Peyer's patch (tissue), 4 donors: Measurements from ENCODE around the gene DPYD. TPM values are rescaled to one million over a fixed set of nuclear protein-coding genes. Genes with fewer than 3 reads are reported as not detected.
"Not testable (repeated sequence)": the region's sequence is repeated elsewhere in the genome, so short reads cannot be mapped to it uniquely, and the experiment has no call there.

Experiments
- DNase-seq, 3 donors: peaks; one replicate each; pipeline ENCODE4 v3.0.0-alpha.2; 2017 to 2019
- H3K27ac ChIP-seq, 4 donors: fragments of 200-600 bp; sonication (generic); one replicate each; pipeline ENCODE4 v1.5.1; 2016 to 2019
- H3K27me3 ChIP-seq, 2 donors: fragments of 200-600 bp; sonication (generic); one replicate each; pipeline ENCODE4 v1.5.1; 2019
- H3K36me3 ChIP-seq, 3 donors: fragments of 200-600 bp; sonication (generic); one replicate each; pipeline ENCODE4 v1.5.1; 2016 to 2019
- H3K4me1 ChIP-seq, 4 donors: fragments of 200-600 bp; sonication (generic); one replicate each; pipeline ENCODE4 v1.5.1; 2016 to 2019
- H3K4me3 ChIP-seq, 4 donors: fragments of 200-600 bp; sonication (generic); 1 replicate in 3 of 4; 2 replicates in 1 of 4; pipeline ENCODE4 v1.5.1; 2016 to 2019; ENCODE audit warnings: mild to moderate bottlenecking in 1 of 4
- H3K9me3 ChIP-seq, 4 donors: fragments of 200-600 bp; sonication (generic); one replicate each; pipeline ENCODE4 v1.5.1; 2016 to 2019; ENCODE audit warnings: mild to moderate bottlenecking in 1 of 4
- CTCF ChIP-seq, 6 experiments: fragments of 450-650 bp in 4 of 6; fragments of 200-600 bp in 2 of 6; sonication (generic) in 1 of 6; IDR thresholded peaks; one replicate each; pipeline ENCODE4 v1.5.1; 2017 to 2019; ENCODE audit warnings: antibody characterized with exemption in 6 of 6, mild to moderate bottlenecking in 3 of 6, moderate library complexity in 1 of 6
- POLR2A ChIP-seq, 2 donors: fragments of 450-650 bp; IDR thresholded peaks; one replicate each; pipeline ENCODE4 v1.5.1; 2017; ENCODE audit warnings: antibody characterized with exemption in 2 of 2, mild to moderate bottlenecking in 2 of 2, moderate library complexity in 2 of 2
- total RNA-seq, 4 donors: library from RNA; depleted of rRNA; stranded (reverse); fragments of >200 nt; gene quantifications; one replicate each; pipeline ENCODE4 v1.1.0, GENCODE V29; 2016

Gene DPYD
- total RNA-seq, 4 donors from 2014 or later = 30.8 to 39.7 (median 36.4) TPM

DNA sequence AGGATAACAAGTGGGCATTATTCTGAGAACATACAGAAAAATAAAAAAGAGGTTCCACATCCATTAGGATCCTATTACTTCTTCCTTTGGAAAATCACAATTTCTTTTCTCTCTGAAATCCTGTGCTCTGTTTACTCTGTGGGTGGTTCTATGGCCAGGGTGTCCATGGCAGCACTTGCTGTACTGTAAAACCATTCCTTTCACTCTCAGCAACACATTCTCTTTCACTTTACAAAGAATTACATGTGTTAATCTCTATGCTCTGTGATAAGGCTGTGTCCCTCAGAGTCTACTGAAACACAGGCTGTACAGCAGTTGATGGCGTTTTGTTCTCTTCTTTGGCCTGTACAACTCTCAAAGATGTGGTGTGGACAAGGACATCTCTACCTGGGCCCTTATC, 675.2 kb downstream of the DPYD start:
- no peak for DNase-seq
- Histone ChIP-seq H3K27ac (no peak overlapping the region), H3K4me1 (peaks cover 0 to 8% (median 0%) of the 10 kb centered on the region in 4 donors), H3K4me3 (no peak overlapping the region), H3K36me3 (no peaks in the 10 kb centered on the region), H3K27me3 (no peaks in the 10 kb centered on the region), H3K9me3 (no peaks in the 10 kb centered on the region)
- no peak for TF ChIP-seq POLR2A (IDR thresholded peaks at IDR 0.05)
- no peak for TF ChIP-seq CTCF (IDR thresholded peaks at IDR 0.05)

GRCh38 chr1:97245026-97245425, 675.8 kb downstream of the DPYD start:
- H3K4me3 ChIP-seq = no peak overlapping the region
- H3K27ac ChIP-seq = no peak overlapping the region
- H3K27me3 ChIP-seq = no peaks in the 10 kb centered on the region
- no peak for DNase-seq
- no peaks in the 10 kb centered on the region for H3K36me3 ChIP-seq
- H3K9me3 ChIP-seq = no peaks in the 10 kb centered on the region
- TF ChIP-seq CTCF (IDR thresholded peaks at IDR 0.05) = peak in 3 of 6 experiments; percentile 28 to 34 (median 33)
- TF ChIP-seq POLR2A (IDR thresholded peaks at IDR 0.05) = no peak
- H3K4me1 ChIP-seq = peaks cover 0 to 8% (median 0%) of the 10 kb centered on the region in 4 donors

DNA sequence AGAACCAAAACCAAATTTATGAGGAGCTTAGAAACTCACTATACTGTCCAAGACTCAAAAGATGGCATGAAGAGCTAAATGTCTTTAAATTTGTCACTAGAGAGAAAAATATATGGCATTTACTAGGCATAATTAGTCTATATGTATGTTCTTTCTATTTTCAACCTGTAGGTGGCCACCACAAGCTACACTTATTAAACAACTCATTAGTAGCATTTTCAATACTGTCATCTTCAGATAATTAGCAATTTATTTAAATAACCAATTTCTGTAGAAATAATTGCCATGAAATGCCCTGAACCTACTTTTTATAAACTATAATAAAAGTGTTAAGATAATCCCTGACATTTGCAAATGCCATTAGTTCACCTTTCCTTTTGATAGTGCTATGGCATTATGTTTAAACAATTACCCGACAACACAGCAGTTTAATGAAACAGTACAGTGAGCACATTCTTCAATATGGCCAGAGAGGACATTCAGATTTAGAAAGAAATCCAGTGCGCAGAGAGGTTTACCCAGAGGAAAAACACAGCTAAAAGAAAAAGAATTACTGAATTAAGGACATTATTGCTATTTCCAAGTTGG, 676.8 kb downstream of the DPYD start:
- DNase-seq = no peak
- H3K9me3 ChIP-seq = no peaks in the 10 kb centered on the region
- TF ChIP-seq POLR2A (IDR thresholded peaks at IDR 0.05) (no peak), CTCF (IDR thresholded peaks at IDR 0.05) (peak in 4 of 6 experiments; percentile 22 to 66 (median 59))
- peaks cover 0 to 8% (median 0%) of the 10 kb centered on the region in 4 donors for H3K4me1 ChIP-seq
- no peak overlapping the region for H3K27ac ChIP-seq
- no peak overlapping the region for H3K4me3 ChIP-seq
- no peaks in the 10 kb centered on the region for H3K27me3 ChIP-seq
- no peaks in the 10 kb centered on the region for H3K36me3 ChIP-seq

- Histone ChIP-seq H3K36me3 (peaks cover 0 to 4% (median 0%) of the 10 kb centered on the region in 3 donors), H3K4me1 (no peaks in the 10 kb centered on the region), H3K27me3 (no peaks in the 10 kb centered on the region), H3K27ac (no peak overlapping the region), H3K9me3 (no peaks in the 10 kb centered on the region), H3K4me3 (no peak overlapping the region)
- DNase-seq = no peak
- no peak for TF ChIP-seq POLR2A (IDR thresholded peaks at IDR 0.05)
- no peak for TF ChIP-seq CTCF (IDR thresholded peaks at IDR 0.05)
Observed at GRCh38 chr1:97238816-97239215, 682.0 kb downstream of the DPYD start.

DNA sequence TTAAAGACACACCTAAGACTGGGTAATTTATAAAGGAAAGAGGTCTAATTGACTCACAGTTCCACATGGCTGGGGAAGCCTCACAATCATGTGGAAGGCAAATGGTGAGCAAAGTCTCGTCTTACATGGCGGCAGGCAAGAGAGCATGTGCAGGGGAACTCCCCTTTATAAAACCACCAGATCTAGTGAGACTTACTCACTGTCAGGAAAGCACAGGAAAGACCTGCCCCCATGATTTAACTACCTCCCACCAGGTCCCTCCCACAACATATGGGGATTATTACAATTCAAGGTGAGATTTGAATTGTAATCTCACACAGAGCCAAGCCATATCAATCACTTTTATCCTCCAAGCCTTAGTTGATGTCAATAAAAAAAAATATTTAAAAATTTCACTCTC, 689.5 kb downstream of the DPYD start:
- H3K4me1 ChIP-seq = not testable (repeated sequence)

GRCh38 chr1:97212671-97213070, 708.2 kb downstream of the DPYD start:
- Histone ChIP-seq H3K4me3 (no peak overlapping the region), H3K27ac (no peak overlapping the region), H3K9me3 (no peaks in the 10 kb centered on the region), H3K27me3 (no peaks in the 10 kb centered on the region), H3K36me3 (no peaks in the 10 kb centered on the region), H3K4me1 (no peaks in the 10 kb centered on the region)
- TF ChIP-seq POLR2A (IDR thresholded peaks at IDR 0.05) (no peak), CTCF (IDR thresholded peaks at IDR 0.05) (no peak)
- no peak for DNase-seq

More for the DNA sequence above, 689.5 kb downstream of the DPYD start:
- DNase-seq, H3K4me3 ChIP-seq, H3K27ac ChIP-seq, H3K9me3 ChIP-seq, H3K27me3 ChIP-seq: not testable (repeated sequence)
- peaks cover 0 to 12% (median 0%) of the 10 kb centered on the region in 3 donors for H3K36me3 ChIP-seq
